ENCODE measurements around the gene FLACC1.
A peak's percentile ranks its signal among the peaks of the same experiment; 100 is the strongest.

FLACC1 gene

DNA sequence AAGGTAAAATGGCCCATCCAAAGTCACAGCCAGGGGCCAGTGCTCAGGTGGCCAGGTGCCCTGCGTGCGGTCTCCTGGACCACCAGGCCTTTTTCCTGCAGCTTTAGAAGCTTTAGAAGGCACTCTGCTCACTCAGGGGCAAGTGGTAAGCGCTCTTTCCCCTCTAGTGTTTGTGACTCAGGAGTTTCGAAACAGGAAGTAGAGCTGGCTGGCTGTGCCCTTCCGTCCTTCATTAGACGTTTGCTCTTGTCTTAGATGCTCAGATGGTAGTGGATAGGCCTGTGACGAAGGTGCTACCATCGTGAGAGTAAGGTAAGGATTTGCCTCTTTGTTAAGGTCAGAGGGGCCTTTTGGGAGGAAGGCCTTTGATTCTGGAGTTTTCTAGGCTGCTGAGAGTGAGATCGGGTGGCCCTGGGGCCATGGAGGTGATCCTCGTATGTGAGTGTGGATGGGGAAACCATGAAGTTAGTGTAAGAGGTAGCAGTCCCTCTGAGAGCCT is 96.8 kb downstream of the FLACC1 start, which contains the start of gene CASP8:
Gene CASP8, plus strand, starts transcription at position 235 of the 499 bp plus-strand sequence. CDS start 5,951 bp downstream, outside the sequence.
- Histone ChIP-seq H3K18ac (ENCODE audit: low read depth in 1 of 2, low read length in 2 of 2) (peak within 1 kb of the TSS; percentile 80 to 94), H3K23ac (ENCODE audit: low read length in 2 of 2) (no peak within 1 kb of the TSS), H3K27ac (ENCODE audit: low read length, poor library complexity, severe bottlenecking) (no peak within 1 kb of the TSS), H3K4me3 (ENCODE audit: insufficient read depth in 1 of 2, low read depth in 1 of 2, low read length in 2 of 2) (peak within 1 kb of the TSS in 1 of 2 experiments; percentile 89), H3K79me1 (replicated peaks; ENCODE audit: low read length, poor library complexity, severe bottlenecking) (peaks cover 23% of the 10 kb centered on the region), H2BK5ac (ENCODE audit: low read depth, low read length, poor library complexity, severe bottlenecking) (no peak within 1 kb of the TSS), H2BK120ac (ENCODE audit: low read depth, low read length) (peak within 1 kb of the TSS; percentile 87), H3K4ac (ENCODE audit: low read depth in 1 of 2, low read length in 2 of 2) (peak within 1 kb of the TSS; percentile 47 to 79), H3K9me3 (ENCODE audit: control insufficient read depth, low read length) (no peaks in the 10 kb centered on the region), H3K4me2 (ENCODE audit: low read length, poor library complexity, severe bottlenecking) (peak within 1 kb of the TSS; percentile 10), H2AK5ac (ENCODE audit: low read length, severe bottlenecking) (peak within 1 kb of the TSS; percentile 82), H3K27me3 (ENCODE audit: control insufficient read depth in 1 of 2, insufficient read depth in 1 of 2, low read length in 2 of 2) (no peaks in the 10 kb centered on the region), H3K36me3 (ENCODE audit: control insufficient read depth in 1 of 2, insufficient read depth in 2 of 2, low read depth in 1 of 2, low read length in 2 of 2) (no peaks in the 10 kb centered on the region), H3K14ac (ENCODE audit: low read length in 2 of 2) (peak within 1 kb of the TSS in 1 of 2 experiments; percentile 4), H2BK12ac (ENCODE audit: low read length in 2 of 2) (peak within 1 kb of the TSS; percentile 21 to 59), H3K9ac (ENCODE audit: low read length) (peak within 1 kb of the TSS; percentile 93), H3K4me1 (ENCODE audit: control insufficient read depth, insufficient read depth, low read depth, low read length) (peaks cover 14% of the 10 kb centered on the region), H4K8ac (ENCODE audit: low read length) (peak within 1 kb of the TSS; percentile 97), H2AFZ (ENCODE audit: low read depth, low read length) (peak within 1 kb of the TSS; percentile 36), H4K91ac (ENCODE audit: low read length) (peak within 1 kb of the TSS; percentile 95), H2BK15ac (ENCODE audit: low read depth, poor library complexity, severe bottlenecking) (no peak within 1 kb of the TSS)
- WGBS: 63% methylated on average over 10 of the region's 10 CpGs
- peak; percentile 83 for DNase-seq

DNA sequence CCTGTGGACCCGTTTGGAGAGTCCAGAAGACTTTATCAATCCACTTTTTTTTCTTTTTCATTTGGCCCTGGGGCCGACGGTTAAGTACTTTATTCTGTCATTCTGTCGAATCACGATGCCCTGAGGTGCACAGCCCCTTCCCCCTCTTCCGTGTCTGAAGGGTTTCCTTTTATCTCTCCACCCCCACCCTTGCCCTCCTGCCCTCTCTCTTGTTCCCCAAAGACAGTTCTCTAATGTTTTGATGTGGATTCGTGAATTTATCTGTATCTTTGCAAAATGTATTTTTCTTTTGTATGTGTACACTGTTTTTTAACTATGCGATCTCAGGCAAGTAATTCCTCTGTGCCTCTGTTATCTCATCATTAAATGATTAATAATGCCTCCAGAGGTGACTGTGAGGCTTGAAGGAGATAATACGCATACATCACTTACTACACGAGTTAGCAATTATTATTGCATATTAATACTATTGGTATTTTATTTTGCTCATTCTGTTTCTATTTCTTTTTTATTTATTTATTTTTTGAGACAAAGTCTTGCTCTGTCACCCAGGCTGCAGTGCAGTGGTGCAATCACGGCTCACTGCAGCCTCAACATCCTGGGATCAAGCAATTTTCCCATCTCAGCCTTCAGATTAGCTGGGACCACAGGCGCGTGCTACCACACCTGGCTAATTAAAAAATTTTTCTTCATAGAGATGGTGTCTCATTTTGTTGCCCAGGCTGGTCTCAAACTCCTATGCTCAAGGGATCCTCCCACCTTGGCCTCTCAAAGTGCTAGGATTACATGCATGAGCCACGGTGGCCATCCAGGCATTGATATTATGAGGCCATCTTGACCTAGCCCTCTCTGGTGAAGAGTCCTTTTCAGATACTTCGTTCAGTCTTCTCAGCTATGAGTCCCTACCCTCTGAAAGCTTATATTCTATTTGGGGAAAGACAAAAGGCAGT is 98.2 kb downstream of the FLACC1 start:
- Histone ChIP-seq H3K9ac (ENCODE audit: low read length) (peak overlapping the region; percentile 93), H3K79me1 (replicated peaks; ENCODE audit: low read length, poor library complexity, severe bottlenecking) (peaks cover 15% of the 10 kb centered on the region), H3K4ac (ENCODE audit: low read depth in 1 of 2, low read length in 2 of 2) (peak overlapping the region in 1 of 2 experiments; percentile 81), H3K4me1 (ENCODE audit: control insufficient read depth, insufficient read depth, low read depth, low read length) (peaks cover 19% of the 10 kb centered on the region), H2BK15ac (ENCODE audit: low read depth, poor library complexity, severe bottlenecking) (peak overlapping the region; percentile 77), H3K4me2 (ENCODE audit: low read length, poor library complexity, severe bottlenecking) (peak overlapping the region; percentile 60), H3K23ac (ENCODE audit: low read length in 2 of 2) (no peak overlapping the region), H2AK5ac (ENCODE audit: low read length, severe bottlenecking) (peak overlapping the region; percentile 24), H3K36me3 (ENCODE audit: control insufficient read depth in 1 of 2, insufficient read depth in 2 of 2, low read depth in 1 of 2, low read length in 2 of 2) (no peaks in the 10 kb centered on the region), H2BK12ac (ENCODE audit: low read length in 2 of 2) (no peak overlapping the region), H3K18ac (ENCODE audit: low read depth in 1 of 2, low read length in 2 of 2) (peak overlapping the region; percentile 56 to 92), H4K8ac (ENCODE audit: low read length) (peak overlapping the region; percentile 33), H3K4me3 (ENCODE audit: insufficient read depth in 1 of 2, low read depth in 1 of 2, low read length in 2 of 2) (peak overlapping the region; percentile 57 to 89), H3K14ac (ENCODE audit: low read length in 2 of 2) (no peak overlapping the region), H2AFZ (ENCODE audit: low read depth, low read length) (no peak overlapping the region), H2BK5ac (ENCODE audit: low read depth, low read length, poor library complexity, severe bottlenecking) (peak overlapping the region; percentile 92), H2BK120ac (ENCODE audit: low read depth, low read length) (peak overlapping the region; percentile 65), H3K27ac (ENCODE audit: low read length, poor library complexity, severe bottlenecking) (peak overlapping the region; percentile 98), H3K27me3 (ENCODE audit: control insufficient read depth in 1 of 2, insufficient read depth in 1 of 2, low read length in 2 of 2) (no peaks in the 10 kb centered on the region), H3K9me3 (ENCODE audit: control insufficient read depth, low read length) (no peaks in the 10 kb centered on the region), H4K91ac (ENCODE audit: low read length) (no peak overlapping the region)
- 71% methylated on average over 5 of the region's 15 CpGs for WGBS
- no peak for DNase-seq

DNA sequence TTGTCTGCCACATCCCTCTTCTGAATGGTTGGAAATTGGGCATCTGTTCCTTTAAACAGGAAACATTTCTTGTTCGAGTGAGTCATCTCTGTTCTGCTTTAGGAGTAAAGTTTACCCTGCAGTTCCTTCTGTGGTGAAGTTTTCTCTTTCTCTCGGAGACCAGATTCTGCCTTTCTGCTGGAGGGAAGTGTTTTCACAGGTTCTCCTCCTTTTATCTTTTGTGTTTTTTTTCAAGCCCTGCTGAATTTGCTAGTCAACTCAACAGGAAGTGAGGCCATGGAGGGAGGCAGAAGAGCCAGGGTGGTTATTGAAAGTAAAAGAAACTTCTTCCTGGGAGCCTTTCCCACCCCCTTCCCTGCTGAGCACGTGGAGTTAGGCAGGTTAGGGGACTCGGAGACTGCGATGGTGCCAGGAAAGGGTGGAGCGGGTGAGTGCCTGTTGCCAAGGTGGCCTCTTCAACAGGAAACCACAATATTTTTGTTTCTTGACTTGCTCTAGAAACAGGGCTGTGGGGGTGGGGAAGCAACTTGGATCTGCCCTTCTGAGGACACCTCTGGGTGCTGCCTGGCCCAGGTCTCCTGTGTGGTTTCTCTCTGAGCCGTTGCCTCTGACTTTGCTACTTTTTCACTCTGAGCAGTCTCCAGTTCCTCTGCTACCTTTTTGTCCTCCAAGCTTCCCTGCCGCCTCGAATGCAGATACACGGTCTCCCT is 99.0 kb downstream of the FLACC1 start:
- peak overlapping the region; percentile 73 for H3K4me2 ChIP-seq (ENCODE audit: low read length, poor library complexity, severe bottlenecking)
- peaks cover 14% of the 10 kb centered on the region for H3K79me1 ChIP-seq (replicated peaks; ENCODE audit: low read length, poor library complexity, severe bottlenecking)
- peak overlapping the region; percentile 70 for H4K8ac ChIP-seq (ENCODE audit: low read length)
- H2AFZ ChIP-seq (ENCODE audit: low read depth, low read length): no peak overlapping the region
- peak overlapping the region; percentile 65 for H2BK120ac ChIP-seq (ENCODE audit: low read depth, low read length)
- H3K9me3 ChIP-seq (ENCODE audit: control insufficient read depth, low read length): no peaks in the 10 kb centered on the region
- peak overlapping the region; percentile 57 to 89 for H3K4me3 ChIP-seq (ENCODE audit: insufficient read depth in 1 of 2, low read depth in 1 of 2, low read length in 2 of 2)
- peak overlapping the region; percentile 55 to 81 for H3K4ac ChIP-seq (ENCODE audit: low read depth in 1 of 2, low read length in 2 of 2)
- H2BK5ac ChIP-seq (ENCODE audit: low read depth, low read length, poor library complexity, severe bottlenecking): peak overlapping the region; percentile 92
- peak overlapping the region; percentile 98 for H2BK15ac ChIP-seq (ENCODE audit: low read depth, poor library complexity, severe bottlenecking)
- H3K9ac ChIP-seq (ENCODE audit: low read length): peak overlapping the region; percentile 93
- peak overlapping the region; percentile 98 for H3K27ac ChIP-seq (ENCODE audit: low read length, poor library complexity, severe bottlenecking)
- H3K27me3 ChIP-seq (ENCODE audit: control insufficient read depth in 1 of 2, insufficient read depth in 1 of 2, low read length in 2 of 2): no peaks in the 10 kb centered on the region
- peaks cover 19% of the 10 kb centered on the region for H3K4me1 ChIP-seq (ENCODE audit: control insufficient read depth, insufficient read depth, low read depth, low read length)
- H3K14ac ChIP-seq (ENCODE audit: low read length in 2 of 2): peak overlapping the region in 1 of 2 experiments; percentile 10
- no peak overlapping the region for H3K23ac ChIP-seq (ENCODE audit: low read length in 2 of 2)
- peak overlapping the region in 1 of 2 experiments; percentile 70 for H2BK12ac ChIP-seq (ENCODE audit: low read length in 2 of 2)
- H4K91ac ChIP-seq (ENCODE audit: low read length): peak overlapping the region; percentile 79
- peak overlapping the region; percentile 50 for H2AK5ac ChIP-seq (ENCODE audit: low read length, severe bottlenecking)
- H3K18ac ChIP-seq (ENCODE audit: low read depth in 1 of 2, low read length in 2 of 2): peak overlapping the region; percentile 56 to 92
- 2% methylated on average over 9 of the region's 10 CpGs for WGBS
- no peaks in the 10 kb centered on the region for H3K36me3 ChIP-seq (ENCODE audit: control insufficient read depth in 1 of 2, insufficient read depth in 2 of 2, low read depth in 1 of 2, low read length in 2 of 2)
- DNase-seq: peak; percentile 89

Data from mesenchymal stem cell (in vitro differentiated cells and primary cell).